Measurements from ENCODE around the gene PCNP. TPM values are rescaled to one million over a fixed set of nuclear protein-coding genes. Genes with fewer than 3 reads are reported as not detected.

PCNP gene
- total and polyA plus RNA-seq, 2 experiments from 2014 or later = 134 to 185 TPM

GRCh38 chr3:101549473-101549872, 24.5 kb upstream of the PCNP start:
- Histone ChIP-seq H3K79me2 (replicated peaks; ENCODE audit: insufficient read depth) (no peaks in the 10 kb centered on the region), H3F3A (replicated peaks; ENCODE audit: low read depth) (no peaks in the 10 kb centered on the region), H3K9me2 (ENCODE audit: insufficient read depth) (0 out of 2 replicates have a peak, but pooled peaks cover 6% of the 10 kb centered on the region), H3K4me1 (ENCODE audit: insufficient read depth) (no peaks in the 10 kb centered on the region), H3K4me2 (no peak overlapping the region), H4K20me1 (replicated peaks; ENCODE audit: insufficient read depth) (no peaks in the 10 kb centered on the region), H3K36me3 (ENCODE audit: insufficient read depth) (no peaks in the 10 kb centered on the region), H3K4me3 (no peak overlapping the region), H3K27me3 (ENCODE audit: insufficient read depth) (no peaks in the 10 kb centered on the region), H3K27ac (ENCODE audit: low read depth) (no peak overlapping the region), H2AFZ (no peak overlapping the region)
- H3K27ac Mint-ChIP-seq = no peak overlapping the region
- peaks cover 4% of the 10 kb centered on the region for H3K4me1 Mint-ChIP-seq
- H3K9me3 Mint-ChIP-seq = peaks cover 39% of the 10 kb centered on the region
- H3K4me3 Mint-ChIP-seq = no peak overlapping the region
- DNase-seq (ENCODE audit: low spot score) (no peak), ATAC-seq (no peak)
- H3K36me3 Mint-ChIP-seq (ENCODE audit: low read depth) = peaks cover 27% of the 10 kb centered on the region
- no peak for TF ChIP-seq REST (IDR thresholded peaks at IDR 0.05; ENCODE audit: unreplicated experiment)
- TF ChIP-seq STAT1 (IDR thresholded peaks at IDR 0.05; ENCODE audit: unreplicated experiment) = no peak
- TF ChIP-seq ZNF331 (CRISPR knock-in tag; IDR thresholded peaks at IDR 0.05; ENCODE audit: low read depth) = no peak
- TF ChIP-seq POLR2AphosphoS5 (IDR thresholded peaks at IDR 0.05; ENCODE audit: low read depth) = no peak
- TF ChIP-seq ETS1 (IDR thresholded peaks at IDR 0.05) = no peak
- TF ChIP-seq ZNF462 (CRISPR knock-in tag; IDR thresholded peaks at IDR 0.05) = no peak
- no peak for TF ChIP-seq EZH2phosphoT487 (IDR thresholded peaks at IDR 0.05; ENCODE audit: unreplicated experiment)
- no peak for TF ChIP-seq JUNB (IDR thresholded peaks at IDR 0.05; ENCODE audit: unreplicated experiment)
- TF ChIP-seq EZH2 (IDR thresholded peaks at IDR 0.05; ENCODE audit: low read depth, unreplicated experiment) = no peak
- no peak for TF ChIP-seq CTCF (conservative IDR thresholded peaks at IDR 0.05; ENCODE audit: low read depth in 2 of 2)
- no peak for TF ChIP-seq CREB1 (CRISPR knock-in tag; IDR thresholded peaks at IDR 0.05; ENCODE audit: low read depth)
- TF ChIP-seq NANOG (IDR thresholded peaks at IDR 0.05; ENCODE audit: borderline replicate concordance) = no peak
- TF ChIP-seq ZNF114 (CRISPR knock-in tag; IDR thresholded peaks at IDR 0.05) = no peak
- H3K27me3 Mint-ChIP-seq (ENCODE audit: insufficient read depth, low read depth, poor library complexity) = peaks cover 5% of the 10 kb centered on the region
